Measurements from ENCODE around the gene NRG3. TPM values are rescaled to one million over a fixed set of nuclear protein-coding genes. Genes with fewer than 3 reads are reported as not detected.

NRG3 gene
- total RNA-seq, 2 experiments from 2014 or later = not detected

- H3K27ac Mint-ChIP-seq = no peak overlapping the region
- DNase-seq (no peak), ATAC-seq (ENCODE audit: low read depth) (no peak)
- H3K4me1 Mint-ChIP-seq = no peaks in the 10 kb centered on the region
- no peaks in the 10 kb centered on the region for H3K9me3 Mint-ChIP-seq
- no peak overlapping the region for H3K4me3 Mint-ChIP-seq
- H3K27me3 Mint-ChIP-seq = no peaks in the 10 kb centered on the region
- POLR2A ChIA-PET = no interaction called here
- H3K36me3 Mint-ChIP-seq = no peaks in the 10 kb centered on the region
Observed at GRCh38 chr10:82574081-82574480, 699.1 kb downstream of the NRG3 start.

- Mint-ChIP-seq H3K27me3 (no peaks in the 10 kb centered on the region), H3K36me3 (no peaks in the 10 kb centered on the region), H3K4me3 (no peak overlapping the region), H3K9me3 (no peaks in the 10 kb centered on the region), H3K4me1 (no peaks in the 10 kb centered on the region), H3K27ac (no peak overlapping the region)
- ATAC-seq (ENCODE audit: low read depth) (no peak), DNase-seq (no peak)
- POLR2A ChIA-PET = no interaction called here
Observed at GRCh38 chr10:82575318-82575717, 700.3 kb downstream of the NRG3 start.

- H3K9me3 Mint-ChIP-seq = no peaks in the 10 kb centered on the region
- no peaks in the 10 kb centered on the region for H3K27me3 Mint-ChIP-seq
- DNase-seq (no peak), ATAC-seq (ENCODE audit: low read depth) (no peak)
- no peak overlapping the region for H3K4me3 Mint-ChIP-seq
- H3K27ac Mint-ChIP-seq = no peak overlapping the region
- POLR2A ChIA-PET = no interaction called here
- H3K36me3 Mint-ChIP-seq = no peaks in the 10 kb centered on the region
- H3K4me1 Mint-ChIP-seq = no peaks in the 10 kb centered on the region
Observed at GRCh38 chr10:82576093-82576492, 701.1 kb downstream of the NRG3 start.

GRCh38 chr10:82581940-82582339 lies 706.9 kb downstream of the NRG3 start:
- Mint-ChIP-seq H3K27ac (no peak overlapping the region), H3K36me3 (no peaks in the 10 kb centered on the region), H3K4me1 (no peaks in the 10 kb centered on the region), H3K4me3 (no peak overlapping the region), H3K27me3 (no peaks in the 10 kb centered on the region), H3K9me3 (no peaks in the 10 kb centered on the region)
- DNase-seq = no peak
- POLR2A ChIA-PET = no interaction called here
- no peak for ATAC-seq (ENCODE audit: low read depth)

- H3K9me3 Mint-ChIP-seq = peaks cover 3% of the 10 kb centered on the region
- no peaks in the 10 kb centered on the region for H3K4me1 Mint-ChIP-seq
- H3K4me3 Mint-ChIP-seq = no peak overlapping the region
- ATAC-seq (ENCODE audit: low read depth) = no peak
- DNase-seq = no peak
- H3K27ac Mint-ChIP-seq = no peak overlapping the region
- no peaks in the 10 kb centered on the region for H3K36me3 Mint-ChIP-seq
- H3K27me3 Mint-ChIP-seq = no peaks in the 10 kb centered on the region
- POLR2A ChIA-PET = no interaction called here
Observed at GRCh38 chr10:82591421-82591820, 716.4 kb downstream of the NRG3 start.

GRCh38 chr10:82597840-82598239 lies 722.8 kb downstream of the NRG3 start:
- no peak for DNase-seq
- no peak overlapping the region for H3K27ac Mint-ChIP-seq
- no peaks in the 10 kb centered on the region for H3K4me1 Mint-ChIP-seq
- H3K36me3 Mint-ChIP-seq = no peaks in the 10 kb centered on the region
- ATAC-seq (ENCODE audit: low read depth) = no peak
- POLR2A ChIA-PET = no interaction called here
- H3K4me3 Mint-ChIP-seq = no peak overlapping the region
- H3K9me3 Mint-ChIP-seq = peaks cover 3% of the 10 kb centered on the region
- H3K27me3 Mint-ChIP-seq = no peaks in the 10 kb centered on the region

- Mint-ChIP-seq H3K27me3 (no peaks in the 10 kb centered on the region), H3K27ac (no peak overlapping the region), H3K36me3 (no peaks in the 10 kb centered on the region), H3K9me3 (peaks cover 2% of the 10 kb centered on the region), H3K4me1 (no peaks in the 10 kb centered on the region), H3K4me3 (no peak overlapping the region)
- POLR2A ChIA-PET = no interaction called here
- DNase-seq (no peak), ATAC-seq (ENCODE audit: low read depth) (no peak)
Observed at GRCh38 chr10:82609845-82610244, 734.9 kb downstream of the NRG3 start.

GRCh38 chr10:82618007-82618406 lies 743.0 kb downstream of the NRG3 start:
- Mint-ChIP-seq H3K4me1 (no peaks in the 10 kb centered on the region), H3K27ac (no peak overlapping the region), H3K9me3 (peaks cover 2% of the 10 kb centered on the region), H3K4me3 (no peak overlapping the region), H3K27me3 (no peaks in the 10 kb centered on the region), H3K36me3 (no peaks in the 10 kb centered on the region)
- ATAC-seq (ENCODE audit: low read depth) (no peak), DNase-seq (no peak)
- POLR2A ChIA-PET = no interaction called here

- POLR2A ChIA-PET = no interaction called here
- Mint-ChIP-seq H3K9me3 (peaks cover 2% of the 10 kb centered on the region), H3K36me3 (no peaks in the 10 kb centered on the region), H3K4me1 (no peaks in the 10 kb centered on the region), H3K4me3 (no peak overlapping the region), H3K27me3 (no peaks in the 10 kb centered on the region), H3K27ac (no peak overlapping the region)
- no peak for DNase-seq
- ATAC-seq (ENCODE audit: low read depth) = no peak
Observed at GRCh38 chr10:82621680-82622079, 746.7 kb downstream of the NRG3 start.

- POLR2A ChIA-PET = no interaction called here
- Mint-ChIP-seq H3K4me1 (no peaks in the 10 kb centered on the region), H3K27me3 (no peaks in the 10 kb centered on the region), H3K9me3 (peaks cover 2% of the 10 kb centered on the region), H3K27ac (no peak overlapping the region), H3K4me3 (no peak overlapping the region), H3K36me3 (no peaks in the 10 kb centered on the region)
- ATAC-seq (ENCODE audit: low read depth) (no peak), DNase-seq (no peak)
Observed at GRCh38 chr10:82622479-82622878, 747.5 kb downstream of the NRG3 start.

GRCh38 chr10:82625512-82626189 lies 750.7 kb downstream of the NRG3 start:
- Mint-ChIP-seq H3K27ac (no peak overlapping the region), H3K9me3 (peaks cover 2% of the 10 kb centered on the region), H3K4me1 (no peaks in the 10 kb centered on the region), H3K36me3 (no peaks in the 10 kb centered on the region), H3K4me3 (no peak overlapping the region), H3K27me3 (no peaks in the 10 kb centered on the region)
- DNase-seq (no peak), ATAC-seq (ENCODE audit: low read depth) (no peak)
- POLR2A ChIA-PET = no interaction called here

- ATAC-seq (ENCODE audit: low read depth) (no peak), DNase-seq (no peak)
- POLR2A ChIA-PET = no interaction called here
- Mint-ChIP-seq H3K4me1 (no peaks in the 10 kb centered on the region), H3K27me3 (no peaks in the 10 kb centered on the region), H3K9me3 (peaks cover 5% of the 10 kb centered on the region), H3K27ac (no peak overlapping the region), H3K4me3 (no peak overlapping the region), H3K36me3 (no peaks in the 10 kb centered on the region)
Observed at GRCh38 chr10:82628373-82628772, 753.4 kb downstream of the NRG3 start.

GRCh38 chr10:82643076-82643475 lies 768.1 kb downstream of the NRG3 start:
- no peaks in the 10 kb centered on the region for H3K4me1 Mint-ChIP-seq
- no peaks in the 10 kb centered on the region for H3K27me3 Mint-ChIP-seq
- ATAC-seq (ENCODE audit: low read depth) (no peak), DNase-seq (no peak)
- H3K27ac Mint-ChIP-seq = no peak overlapping the region
- POLR2A ChIA-PET = no interaction called here
- H3K36me3 Mint-ChIP-seq = no peaks in the 10 kb centered on the region
- H3K4me3 Mint-ChIP-seq = no peak overlapping the region
- H3K9me3 Mint-ChIP-seq = no peaks in the 10 kb centered on the region

GRCh38 chr10:82643601-82644000 lies 768.6 kb downstream of the NRG3 start:
- POLR2A ChIA-PET = no interaction called here
- ATAC-seq (ENCODE audit: low read depth) (no peak), DNase-seq (no peak)
- no peaks in the 10 kb centered on the region for H3K4me1 Mint-ChIP-seq
- H3K27ac Mint-ChIP-seq = no peak overlapping the region
- no peaks in the 10 kb centered on the region for H3K36me3 Mint-ChIP-seq
- H3K9me3 Mint-ChIP-seq = no peaks in the 10 kb centered on the region
- no peaks in the 10 kb centered on the region for H3K27me3 Mint-ChIP-seq
- H3K4me3 Mint-ChIP-seq = no peak overlapping the region

GRCh38 chr10:82645221-82645620 lies 770.2 kb downstream of the NRG3 start:
- no peak overlapping the region for H3K27ac Mint-ChIP-seq
- H3K4me1 Mint-ChIP-seq = no peaks in the 10 kb centered on the region
- DNase-seq = no peak
- no peak overlapping the region for H3K4me3 Mint-ChIP-seq
- ATAC-seq (ENCODE audit: low read depth) = no peak
- POLR2A ChIA-PET = no interaction called here
- H3K36me3 Mint-ChIP-seq = no peaks in the 10 kb centered on the region
- H3K9me3 Mint-ChIP-seq = no peaks in the 10 kb centered on the region
- H3K27me3 Mint-ChIP-seq = no peaks in the 10 kb centered on the region

Measured in activated naive CD8-positive, alpha-beta T cell treated with anti-CD3 and anti-CD28 coated beads, Interleukin-2, amount 10 ng/mL, durations not matched to agents 7 days and 5 days (primary cell).